ENCODE measurements around the gene RAD51B.
A peak's percentile ranks its signal among the peaks of the same experiment; 100 is the strongest.

RAD51B gene

GRCh38 chr14:68502230-68502629 lies 682.7 kb downstream of the RAD51B start:
- TF ChIP-seq, protein P1, sequence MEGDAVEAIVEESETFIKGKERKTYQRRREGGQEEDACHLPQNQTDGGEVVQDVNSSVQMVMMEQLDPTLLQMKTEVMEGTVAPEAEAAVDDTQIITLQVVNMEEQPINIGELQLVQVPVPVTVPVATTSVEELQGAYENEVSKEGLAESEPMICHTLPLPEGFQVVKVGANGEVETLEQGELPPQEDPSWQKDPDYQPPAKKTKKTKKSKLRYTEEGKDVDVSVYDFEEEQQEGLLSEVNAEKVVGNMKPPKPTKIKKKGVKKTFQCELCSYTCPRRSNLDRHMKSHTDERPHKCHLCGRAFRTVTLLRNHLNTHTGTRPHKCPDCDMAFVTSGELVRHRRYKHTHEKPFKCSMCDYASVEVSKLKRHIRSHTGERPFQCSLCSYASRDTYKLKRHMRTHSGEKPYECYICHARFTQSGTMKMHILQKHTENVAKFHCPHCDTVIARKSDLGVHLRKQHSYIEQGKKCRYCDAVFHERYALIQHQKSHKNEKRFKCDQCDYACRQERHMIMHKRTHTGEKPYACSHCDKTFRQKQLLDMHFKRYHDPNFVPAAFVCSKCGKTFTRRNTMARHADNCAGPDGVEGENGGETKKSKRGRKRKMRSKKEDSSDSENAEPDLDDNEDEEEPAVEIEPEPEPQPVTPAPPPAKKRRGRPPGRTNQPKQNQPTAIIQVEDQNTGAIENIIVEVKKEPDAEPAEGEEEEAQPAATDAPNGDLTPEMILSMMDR (conservative IDR thresholded peaks at IDR 0.05; ENCODE audit: low read depth) = no peak
- DNase-seq (ENCODE audit: low spot score) = no peak
- ChIA-PET CTCF (no interaction called here), POLR2A (ENCODE audit: low non-redundant PET) (no interaction called here)
- no peak overlapping the region for H3K27ac ChIP-seq

GRCh38 chr14:68503186-68503825 lies 683.7 kb downstream of the RAD51B start:
- TF ChIP-seq, protein P1 (conservative IDR thresholded peaks at IDR 0.05; ENCODE audit: low read depth) = no peak
- no peak for DNase-seq (ENCODE audit: low spot score)
- POLR2A ChIA-PET (ENCODE audit: low non-redundant PET) = no interaction called here
- CTCF ChIA-PET = interaction anchor here (0.5 to 0.6 kb wide), 3 partner anchors 52 to 229 kb away, joined by 3 read pairs; no protein-coding TSS in a partner anchor
- H3K27ac ChIP-seq = no peak overlapping the region; the same call in 1 of the 2 replicates

- DNase-seq (ENCODE audit: low spot score) = no peak
- ChIA-PET CTCF (no interaction called here), POLR2A (ENCODE audit: low non-redundant PET) (no interaction called here)
- TF ChIP-seq, protein P1 (conservative IDR thresholded peaks at IDR 0.05; ENCODE audit: low read depth) = no peak
- no peak overlapping the region; the same call in 1 of the 2 replicates for H3K27ac ChIP-seq
Observed at GRCh38 chr14:68504861-68505260, 685.3 kb downstream of the RAD51B start.

GRCh38 chr14:68506021-68506644 lies 686.6 kb downstream of the RAD51B start:
- CTCF ChIA-PET = interaction anchor here (0.7 kb wide), 1 partner anchor 30 kb away, joined by 3 read pairs; no protein-coding TSS in a partner anchor
- POLR2A ChIA-PET (ENCODE audit: low non-redundant PET) = no interaction called here
- TF ChIP-seq, protein P1 (conservative IDR thresholded peaks at IDR 0.05; ENCODE audit: low read depth) = no peak
- peak; percentile 45 for DNase-seq (ENCODE audit: low spot score)
- peak overlapping the region; percentile 86 for H3K27ac ChIP-seq

DNA sequence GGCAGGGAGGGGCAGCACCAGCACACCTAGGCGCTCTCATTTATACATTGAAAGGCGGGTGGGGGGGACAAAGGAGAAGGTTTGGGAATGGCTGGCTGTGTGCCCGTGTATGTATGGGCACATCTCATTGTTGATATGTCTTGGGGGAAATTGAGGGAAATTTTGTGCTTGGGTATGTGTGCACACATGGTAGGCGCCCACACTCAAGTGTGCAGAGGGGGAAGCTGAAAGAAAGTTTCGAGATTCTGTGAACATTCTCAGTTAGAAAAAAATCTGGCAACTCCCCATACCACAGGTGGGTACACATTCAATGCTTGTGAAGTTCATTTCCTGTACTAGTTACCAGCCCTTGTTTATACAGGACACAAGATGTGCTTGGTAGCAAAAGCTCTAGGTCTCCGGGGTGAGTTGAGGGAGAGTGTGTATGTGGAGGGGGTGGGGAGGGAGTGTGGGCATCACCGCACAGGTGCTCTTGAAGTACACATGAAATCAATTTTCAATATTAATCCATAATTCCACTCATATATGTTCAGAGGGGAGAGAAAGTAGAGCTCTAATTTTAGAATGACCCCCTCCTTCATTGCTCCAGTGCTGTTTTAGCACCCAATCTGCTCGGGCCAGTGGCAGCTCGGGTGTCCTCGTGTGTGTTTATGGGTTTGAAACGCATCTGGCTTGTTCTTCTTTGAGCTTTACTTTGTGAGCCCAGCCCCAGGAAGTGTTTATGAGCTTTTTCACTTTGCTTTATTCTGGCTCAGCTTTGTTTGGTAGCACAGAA lies 687.3 kb downstream of the RAD51B start:
- POLR2A ChIA-PET (ENCODE audit: low non-redundant PET) = no interaction called here
- H3K27ac ChIP-seq = peak overlapping the region; percentile 86
- CTCF ChIA-PET = interaction anchor here (0.5 to 0.6 kb wide), 3 partner anchors 116 to 563 kb away, joined by 3 to 4 read pairs (median 3); no protein-coding TSS in a partner anchor
- TF ChIP-seq, protein P1 (conservative IDR thresholded peaks at IDR 0.05; ENCODE audit: low read depth) = no peak
- DNase-seq (ENCODE audit: low spot score) = no peak

- POLR2A ChIA-PET (ENCODE audit: low non-redundant PET) = no interaction called here
- CTCF ChIA-PET = interaction anchor here (0.7 kb wide), 1 partner anchor 198 kb away, joined by 3 read pairs; no protein-coding TSS in a partner anchor
- DNase-seq (ENCODE audit: low spot score) = no peak
- H3K27ac ChIP-seq = peak overlapping the region; percentile 8; the same call in 1 of the 2 replicates
- TF ChIP-seq, protein P1 (conservative IDR thresholded peaks at IDR 0.05; ENCODE audit: low read depth) = no peak
Observed at GRCh38 chr14:68507544-68508081, 688.0 kb downstream of the RAD51B start.

Data from RWPE1 (cell line).